ENCODE measurements around the gene RBM17.

GRCh38 chr10:6154566-6154965 lies 65.7 kb downstream of the RBM17 start:
- no peak for TF ChIP-seq EZH2 (IDR thresholded peaks at IDR 0.05; ENCODE audit: borderline replicate concordance, low read depth, low read length, severe bottlenecking)
- no peak for TF ChIP-seq CTCF (IDR thresholded peaks at IDR 0.05; ENCODE audit: borderline replicate concordance, extremely low read depth, low read length, poor library complexity, severe bottlenecking)

Measured in DND-41 (cell line).